Measurements from ENCODE around the gene AP3B2. TPM values are rescaled to one million over a fixed set of nuclear protein-coding genes. Genes with fewer than 3 reads are reported as not detected.

The AP3B2 gene
- total RNA-seq, 4 donors from 2014 or later: 1.3 to 6.2 (median 2.4) TPM

GRCh38 chr15:82726816-82727215 lies 17.1 kb upstream of the AP3B2 start:
- H3K4me3 ChIP-seq (ENCODE audit: low read depth, poor library complexity, severe bottlenecking): no peak overlapping the region
- intact Hi-C loops (cut with DNase I; ENCODE audit: low total_unique reads): no loop called here
- 88% methylated on average over 9 to 10 of the region's 10 CpGs for WGBS, 2 donors
- DNase-seq (ENCODE audit: low spot score in 2 of 2): peak in 1 of 2 donors; percentile 50
- no peak for TF ChIP-seq POLR2A (IDR thresholded peaks at IDR 0.05)
- TF ChIP-seq, protein P1, sequence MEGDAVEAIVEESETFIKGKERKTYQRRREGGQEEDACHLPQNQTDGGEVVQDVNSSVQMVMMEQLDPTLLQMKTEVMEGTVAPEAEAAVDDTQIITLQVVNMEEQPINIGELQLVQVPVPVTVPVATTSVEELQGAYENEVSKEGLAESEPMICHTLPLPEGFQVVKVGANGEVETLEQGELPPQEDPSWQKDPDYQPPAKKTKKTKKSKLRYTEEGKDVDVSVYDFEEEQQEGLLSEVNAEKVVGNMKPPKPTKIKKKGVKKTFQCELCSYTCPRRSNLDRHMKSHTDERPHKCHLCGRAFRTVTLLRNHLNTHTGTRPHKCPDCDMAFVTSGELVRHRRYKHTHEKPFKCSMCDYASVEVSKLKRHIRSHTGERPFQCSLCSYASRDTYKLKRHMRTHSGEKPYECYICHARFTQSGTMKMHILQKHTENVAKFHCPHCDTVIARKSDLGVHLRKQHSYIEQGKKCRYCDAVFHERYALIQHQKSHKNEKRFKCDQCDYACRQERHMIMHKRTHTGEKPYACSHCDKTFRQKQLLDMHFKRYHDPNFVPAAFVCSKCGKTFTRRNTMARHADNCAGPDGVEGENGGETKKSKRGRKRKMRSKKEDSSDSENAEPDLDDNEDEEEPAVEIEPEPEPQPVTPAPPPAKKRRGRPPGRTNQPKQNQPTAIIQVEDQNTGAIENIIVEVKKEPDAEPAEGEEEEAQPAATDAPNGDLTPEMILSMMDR (IDR thresholded peaks at IDR 0.05): no peak

- H3K4me3 ChIP-seq (ENCODE audit: low read depth, poor library complexity, severe bottlenecking): no peak overlapping the region
- intact Hi-C loops (cut with DNase I; ENCODE audit: low total_unique reads): no loop called here
- WGBS, 2 donors: 81 to 83% methylated on average over 4 of the region's 4 CpGs
- peak in 1 of 2 donors; percentile 31 for DNase-seq (ENCODE audit: low spot score in 2 of 2)
- TF ChIP-seq, protein P1 (IDR thresholded peaks at IDR 0.05): no peak
- TF ChIP-seq POLR2A (IDR thresholded peaks at IDR 0.05): no peak
These were observed 5.3 kb upstream of the AP3B2 start for GRCh38 chr15:82715003-82715402.

DNA sequence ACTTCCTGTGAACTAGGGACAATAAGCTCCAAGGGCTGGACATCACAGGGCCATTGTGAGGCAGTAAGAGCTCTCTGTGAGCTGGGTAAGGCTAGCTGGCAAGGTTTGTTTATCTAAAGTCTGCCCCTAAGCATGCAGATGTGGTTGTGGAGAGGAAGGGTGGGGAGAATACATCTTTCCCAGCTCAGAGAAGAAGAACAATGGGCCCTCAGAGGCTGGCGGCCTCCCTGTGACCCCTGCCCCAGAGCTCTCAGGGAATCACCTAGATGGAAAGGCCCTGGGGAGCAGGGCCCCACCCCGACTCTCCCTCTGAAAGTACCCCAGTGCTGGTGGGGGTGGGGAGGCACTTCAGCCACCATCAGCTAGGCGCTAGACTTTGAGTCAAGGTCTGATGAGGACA lies 4.3 kb upstream of the AP3B2 start:
- TF ChIP-seq, protein P1 (IDR thresholded peaks at IDR 0.05): no peak
- no peak for TF ChIP-seq POLR2A (IDR thresholded peaks at IDR 0.05)
- DNase-seq (ENCODE audit: low spot score in 2 of 2): peak in 1 of 2 donors; percentile 34
- intact Hi-C loops (cut with DNase I; ENCODE audit: low total_unique reads): no loop called here
- WGBS, 2 donors: 80% methylated on average over 3 of the region's 3 CpGs
- H3K4me3 ChIP-seq (ENCODE audit: low read depth, poor library complexity, severe bottlenecking): no peak overlapping the region

- WGBS, 2 donors: 79 to 80% methylated on average over 3 of the region's 3 CpGs
- peak in 1 of 2 donors; percentile 28 for DNase-seq (ENCODE audit: low spot score in 2 of 2)
- H3K4me3 ChIP-seq (ENCODE audit: low read depth, poor library complexity, severe bottlenecking): no peak overlapping the region
- intact Hi-C loops (cut with DNase I; ENCODE audit: low total_unique reads): no loop called here
- TF ChIP-seq, protein P1 (IDR thresholded peaks at IDR 0.05): no peak
- no peak for TF ChIP-seq POLR2A (IDR thresholded peaks at IDR 0.05)
These were observed 2.4 kb upstream of the AP3B2 start for GRCh38 chr15:82712036-82712435.

DNA sequence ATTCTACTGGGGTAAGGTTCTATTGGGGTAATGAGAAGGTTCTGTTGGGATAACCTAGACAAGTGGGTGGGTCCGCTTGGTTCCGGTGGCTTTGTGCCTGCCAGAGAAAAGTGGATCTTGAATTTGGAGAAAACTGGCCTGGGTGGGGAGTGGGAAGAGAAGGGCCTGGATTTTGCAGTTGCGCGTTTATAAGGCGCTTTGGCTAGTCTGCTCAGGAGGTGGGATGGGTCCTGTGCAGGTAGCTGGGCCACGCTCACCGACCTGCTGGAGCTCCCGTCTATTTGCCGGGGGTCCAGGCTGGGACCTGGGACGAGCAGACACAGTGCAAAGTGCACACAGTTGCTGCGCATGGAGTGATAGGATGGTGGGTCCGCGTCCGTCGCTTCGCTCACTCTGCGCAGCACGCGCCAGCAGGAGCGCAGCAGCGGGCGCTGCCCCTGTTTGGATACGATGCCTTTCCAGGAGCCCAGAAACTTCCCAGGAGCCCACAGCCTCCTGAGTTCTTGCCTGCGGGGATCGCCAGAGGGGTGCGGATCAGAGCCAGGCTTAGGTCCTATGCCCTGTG lies 1.3 kb upstream of the AP3B2 start:
- peak in 1 of 2 donors; percentile 68 for DNase-seq (ENCODE audit: low spot score in 2 of 2)
- intact Hi-C loops (cut with DNase I; ENCODE audit: low total_unique reads): no loop called here
- H3K4me3 ChIP-seq (ENCODE audit: low read depth, poor library complexity, severe bottlenecking): no peak overlapping the region

More for the DNA sequence above, 1.3 kb upstream of the AP3B2 start:
- WGBS, 2 donors: 95 to 97% methylated on average over 25 to 26 of the region's 26 CpGs
- TF ChIP-seq, protein P1 (IDR thresholded peaks at IDR 0.05): no peak
- no peak for TF ChIP-seq POLR2A (IDR thresholded peaks at IDR 0.05)
